Measurements from ENCODE around the gene GPR160. TPM values are rescaled to one million over a fixed set of nuclear protein-coding genes. Genes with fewer than 3 reads are reported as not detected.

GPR160 gene
- total and polyA plus RNA-seq, 8 donors = 0.58 to 70.1 (median 48.1) TPM

DNA sequence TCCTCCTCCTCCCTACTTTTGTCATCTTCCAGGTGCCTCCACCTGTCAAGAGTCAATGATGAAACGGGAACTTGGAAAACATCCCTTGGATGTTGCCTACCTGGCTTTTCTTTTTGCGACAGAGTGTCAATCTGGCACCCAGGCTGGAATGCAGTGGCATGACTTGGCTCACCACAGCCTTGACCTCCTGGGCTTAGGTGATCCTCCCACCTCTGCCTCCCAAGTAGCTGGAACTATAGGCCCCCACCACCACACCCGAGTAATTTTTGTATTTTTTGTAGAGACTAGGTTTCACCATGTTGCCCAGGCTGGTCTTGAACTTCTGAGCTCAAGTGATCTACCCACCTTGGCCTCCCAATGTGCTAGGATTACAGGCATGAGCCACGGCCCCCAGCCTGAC is 42.8 kb downstream of the GPR160 start:
- DNase-seq = no peak
- no peaks in the 10 kb centered on the region for H3K27me3 ChIP-seq
- peaks cover 0 to 17% (median 7%) of the 10 kb centered on the region in 4 donors for H3K4me1 ChIP-seq
- WGBS, 5 donors = 82 to 91% (median 86%) methylated on average over 4 of the region's 4 CpGs
- H3K27ac ChIP-seq = peak overlapping the region in 1 of 5 donors; percentile 36
- no peak for TF ChIP-seq POLR2AphosphoS5 (IDR thresholded peaks at IDR 0.05)
- TF ChIP-seq, protein P1, sequence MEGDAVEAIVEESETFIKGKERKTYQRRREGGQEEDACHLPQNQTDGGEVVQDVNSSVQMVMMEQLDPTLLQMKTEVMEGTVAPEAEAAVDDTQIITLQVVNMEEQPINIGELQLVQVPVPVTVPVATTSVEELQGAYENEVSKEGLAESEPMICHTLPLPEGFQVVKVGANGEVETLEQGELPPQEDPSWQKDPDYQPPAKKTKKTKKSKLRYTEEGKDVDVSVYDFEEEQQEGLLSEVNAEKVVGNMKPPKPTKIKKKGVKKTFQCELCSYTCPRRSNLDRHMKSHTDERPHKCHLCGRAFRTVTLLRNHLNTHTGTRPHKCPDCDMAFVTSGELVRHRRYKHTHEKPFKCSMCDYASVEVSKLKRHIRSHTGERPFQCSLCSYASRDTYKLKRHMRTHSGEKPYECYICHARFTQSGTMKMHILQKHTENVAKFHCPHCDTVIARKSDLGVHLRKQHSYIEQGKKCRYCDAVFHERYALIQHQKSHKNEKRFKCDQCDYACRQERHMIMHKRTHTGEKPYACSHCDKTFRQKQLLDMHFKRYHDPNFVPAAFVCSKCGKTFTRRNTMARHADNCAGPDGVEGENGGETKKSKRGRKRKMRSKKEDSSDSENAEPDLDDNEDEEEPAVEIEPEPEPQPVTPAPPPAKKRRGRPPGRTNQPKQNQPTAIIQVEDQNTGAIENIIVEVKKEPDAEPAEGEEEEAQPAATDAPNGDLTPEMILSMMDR (IDR thresholded peaks at IDR 0.05) = no peak
- no peak for TF ChIP-seq EP300 (IDR thresholded peaks at IDR 0.05)
- no peak for TF ChIP-seq POLR2A (IDR thresholded peaks at IDR 0.05)
- intact Hi-C loops (cut with DNase I; ENCODE audit: low total_unique reads) = no loop called here
- H3K4me3 ChIP-seq = no peak overlapping the region
- peaks cover 0 to 47% (median 34%) of the 10 kb centered on the region in 4 donors for H3K36me3 ChIP-seq
- H3K9me3 ChIP-seq = no peaks in the 10 kb centered on the region

DNA sequence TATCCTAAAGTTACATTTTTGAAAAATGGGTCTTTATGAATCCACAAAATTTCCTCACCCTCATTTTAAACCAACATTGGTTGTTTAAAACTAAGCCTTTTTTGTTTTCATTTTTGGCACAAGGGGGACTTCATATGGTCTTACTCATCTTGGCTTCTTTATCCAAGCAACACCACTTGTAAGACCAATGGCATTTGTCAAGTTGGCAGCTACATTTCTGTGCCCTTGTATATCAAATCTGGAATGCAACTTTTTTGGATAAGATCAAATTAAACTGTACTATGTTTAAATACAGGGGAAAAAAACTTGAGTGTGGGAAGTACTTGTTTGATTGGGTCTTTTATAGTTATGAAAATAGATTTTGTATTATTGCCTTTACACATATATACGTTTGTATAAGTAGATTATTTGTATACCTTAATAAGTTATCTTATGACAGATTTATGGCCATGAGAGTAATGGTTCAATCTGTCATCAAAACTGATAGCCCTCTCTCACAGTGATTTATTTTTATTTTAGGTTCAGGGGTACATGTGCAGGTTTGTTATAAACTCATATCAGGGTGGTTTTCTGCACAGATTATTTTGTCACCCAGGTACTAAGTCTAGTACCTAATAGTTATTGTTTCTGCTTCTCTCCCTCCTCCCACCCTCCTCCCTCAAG is 43.4 kb downstream of the GPR160 start:
- intact Hi-C loops (cut with DNase I; ENCODE audit: low total_unique reads) = no loop called here
- 56 to 71% (median 61%) methylated on average over 1 of the region's 1 CpG for WGBS, 5 donors
- H3K9me3 ChIP-seq = no peaks in the 10 kb centered on the region

DNA sequence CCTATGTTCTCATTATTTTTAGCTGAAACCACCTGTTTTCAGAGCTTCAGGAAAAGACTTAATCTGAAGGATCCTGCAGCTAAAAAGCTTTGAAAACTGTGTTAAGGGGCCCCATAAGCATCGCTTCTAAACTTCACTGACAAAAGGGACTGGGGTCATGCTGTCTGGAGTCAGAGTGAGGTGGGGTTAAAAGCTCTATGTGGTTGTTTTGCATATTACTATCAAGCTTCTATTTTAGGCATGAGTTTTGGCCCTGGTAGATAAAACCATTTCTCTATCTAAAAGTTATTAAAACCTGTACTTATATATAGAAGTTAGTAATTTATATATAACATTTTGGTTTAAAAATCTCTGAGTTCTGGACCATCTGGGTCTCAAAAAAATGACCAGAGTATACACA is 45.5 kb downstream of the GPR160 start:
- peaks cover 0 to 17% (median 7%) of the 10 kb centered on the region in 4 donors for H3K4me1 ChIP-seq
- H3K4me3 ChIP-seq = no peak overlapping the region
- DNase-seq = no peak
- intact Hi-C loops (cut with DNase I; ENCODE audit: low total_unique reads) = no loop called here
- TF ChIP-seq POLR2A (IDR thresholded peaks at IDR 0.05) (no peak), POLR2AphosphoS5 (IDR thresholded peaks at IDR 0.05) (no peak), EP300 (IDR thresholded peaks at IDR 0.05) (no peak)
- TF ChIP-seq, protein P1 (IDR thresholded peaks at IDR 0.05) = no peak
- no peak overlapping the region for H3K27ac ChIP-seq
- H3K9me3 ChIP-seq = no peaks in the 10 kb centered on the region
- no peaks in the 10 kb centered on the region for H3K27me3 ChIP-seq
- 91 to 100% (median 97%) methylated on average over 1 of the region's 1 CpG for WGBS, 5 donors
- H3K36me3 ChIP-seq = peaks cover 10 to 58% (median 53%) of the 10 kb centered on the region in 4 donors

More for the DNA sequence above, 43.4 kb downstream of the GPR160 start:
- TF ChIP-seq EP300 (IDR thresholded peaks at IDR 0.05) (no peak), POLR2AphosphoS5 (IDR thresholded peaks at IDR 0.05) (no peak), POLR2A (IDR thresholded peaks at IDR 0.05) (no peak)
- TF ChIP-seq, protein P1 (IDR thresholded peaks at IDR 0.05) = no peak
- no peak for DNase-seq
- peaks cover 6 to 53% (median 40%) of the 10 kb centered on the region in 4 donors for H3K36me3 ChIP-seq
- H3K4me3 ChIP-seq = no peak overlapping the region
- H3K4me1 ChIP-seq = peaks cover 0 to 17% (median 7%) of the 10 kb centered on the region in 4 donors
- H3K27me3 ChIP-seq = no peaks in the 10 kb centered on the region
- H3K27ac ChIP-seq = no peak overlapping the region

DNA sequence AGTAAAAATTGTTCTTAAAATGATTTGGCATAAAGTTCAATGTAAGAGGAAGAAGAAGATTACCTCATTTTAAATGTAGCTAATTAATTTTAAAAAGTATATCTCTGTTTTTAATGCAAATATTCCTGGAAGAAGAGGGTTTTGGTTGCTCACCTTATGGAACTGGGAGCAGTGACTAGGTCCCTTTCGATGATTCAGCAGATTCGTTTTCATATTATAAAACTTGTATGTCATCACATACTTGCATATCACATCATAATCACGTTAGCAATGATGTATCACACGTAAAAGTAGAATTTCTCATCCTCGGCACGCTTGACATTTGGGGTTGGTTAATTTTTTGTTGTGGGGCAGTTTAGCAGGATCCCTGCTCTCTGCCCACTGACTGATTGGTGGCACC is 47.6 kb downstream of the GPR160 start:
- no peak overlapping the region for H3K27ac ChIP-seq
- H3K27me3 ChIP-seq = no peaks in the 10 kb centered on the region
- intact Hi-C loops (cut with DNase I; ENCODE audit: low total_unique reads) = no loop called here
- 90 to 95% (median 94%) methylated on average over 6 of the region's 6 CpGs for WGBS, 5 donors
- peaks cover 10 to 78% (median 69%) of the 10 kb centered on the region in 4 donors for H3K36me3 ChIP-seq
- no peak overlapping the region for H3K4me3 ChIP-seq
- TF ChIP-seq, protein P1 (IDR thresholded peaks at IDR 0.05) = no peak
- TF ChIP-seq POLR2AphosphoS5 (IDR thresholded peaks at IDR 0.05) (no peak), EP300 (IDR thresholded peaks at IDR 0.05) (no peak), POLR2A (IDR thresholded peaks at IDR 0.05) (no peak)
- H3K4me1 ChIP-seq = peaks cover 0 to 2% (median 0%) of the 10 kb centered on the region in 4 donors
- no peak for DNase-seq
- H3K9me3 ChIP-seq = no peaks in the 10 kb centered on the region

All from stomach (tissue), 9 donors.